Measurements from ENCODE around the gene PRR5L.
A peak's percentile ranks its signal among the peaks of the same experiment; 100 is the strongest.
"Not testable (repeated sequence)": the region's sequence is repeated elsewhere in the genome, so short reads cannot be mapped to it uniquely, and the experiment has no call there.

Gene PRR5L

DNA sequence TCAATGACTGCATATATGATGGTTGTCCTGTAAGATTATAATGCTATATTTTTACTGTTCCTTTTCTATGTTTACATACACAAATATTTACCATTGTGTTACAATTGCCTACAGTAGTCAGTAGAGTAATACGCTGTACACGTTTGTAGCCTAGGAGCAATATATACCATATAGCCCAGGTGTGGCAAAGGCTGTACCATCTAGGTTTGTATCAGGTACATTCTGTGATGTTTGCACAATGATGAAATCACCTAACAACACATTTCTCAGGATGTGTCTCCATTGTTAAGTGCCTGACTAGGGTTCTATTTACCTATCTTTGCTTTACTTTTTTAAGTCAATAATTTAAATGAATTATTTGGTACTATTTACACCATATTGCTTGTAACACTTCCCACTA is 21.9 kb downstream of the PRR5L start:
- DNase-seq (ENCODE audit: low read depth, low spot score) = no peak
- peak overlapping the region; percentile 5 for H3K27ac ChIP-seq

DNA sequence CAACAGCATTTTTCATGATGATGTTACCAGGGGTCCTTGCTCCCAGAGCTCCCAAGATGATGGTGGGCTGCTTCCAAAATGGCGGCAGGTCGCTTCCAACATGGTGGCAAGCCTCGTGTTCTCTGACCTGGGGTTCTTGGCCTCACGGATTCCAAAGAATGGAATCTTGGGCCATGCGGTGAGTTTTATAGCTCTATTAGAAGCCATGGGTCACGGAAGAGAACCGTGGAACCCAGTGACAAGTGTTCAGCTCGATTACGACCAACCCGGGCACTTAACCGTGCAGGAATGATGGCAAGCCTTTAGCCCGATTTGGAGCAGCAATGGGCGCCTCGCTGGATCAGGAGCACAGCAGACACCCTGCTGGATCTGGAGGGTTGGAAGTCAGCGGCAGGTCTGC is 28.9 kb downstream of the PRR5L start:
- DNase-seq (ENCODE audit: low read depth, low spot score) = not testable (repeated sequence)

DNA sequence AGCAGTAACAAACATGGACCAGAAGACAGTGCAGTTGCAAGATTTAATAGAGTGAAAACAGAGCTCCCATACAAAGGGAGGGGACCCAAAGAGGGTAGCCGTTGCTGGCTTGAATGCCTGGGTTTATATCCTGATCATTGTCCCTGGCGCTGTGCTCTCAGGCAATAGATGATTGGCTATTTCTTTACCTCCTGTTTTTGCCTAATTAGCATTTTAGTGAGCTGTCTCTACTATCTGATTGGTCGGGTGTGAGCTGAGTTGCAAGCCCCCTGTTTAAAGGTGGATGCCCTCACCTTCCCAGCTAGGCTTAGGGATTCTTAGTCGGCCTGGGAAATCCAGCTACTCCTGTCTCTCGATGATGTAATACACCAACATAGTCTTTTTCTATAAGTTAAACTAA is 29.3 kb downstream of the PRR5L start:
- not testable (repeated sequence) for H3K27ac ChIP-seq; DNase-seq (ENCODE audit: low read depth, low spot score)

More for the DNA sequence above, 28.9 kb downstream of the PRR5L start:
- H3K27ac ChIP-seq = not testable (repeated sequence)

- no peak overlapping the region for H3K27ac ChIP-seq
- no peak for DNase-seq (ENCODE audit: low read depth, low spot score)
Measured at GRCh38 chr11:36326524-36327419, 30.7 kb downstream of the PRR5L start.

GRCh38 chr11:36328966-36329673 is 33.0 kb downstream of the PRR5L start:
- H3K27ac ChIP-seq = no peak overlapping the region
- DNase-seq (ENCODE audit: low read depth, low spot score) = no peak

- H3K27ac ChIP-seq = no peak overlapping the region
- no peak for DNase-seq (ENCODE audit: low read depth, low spot score)
Measured at GRCh38 chr11:36330411-36330810, 34.3 kb downstream of the PRR5L start.

DNA sequence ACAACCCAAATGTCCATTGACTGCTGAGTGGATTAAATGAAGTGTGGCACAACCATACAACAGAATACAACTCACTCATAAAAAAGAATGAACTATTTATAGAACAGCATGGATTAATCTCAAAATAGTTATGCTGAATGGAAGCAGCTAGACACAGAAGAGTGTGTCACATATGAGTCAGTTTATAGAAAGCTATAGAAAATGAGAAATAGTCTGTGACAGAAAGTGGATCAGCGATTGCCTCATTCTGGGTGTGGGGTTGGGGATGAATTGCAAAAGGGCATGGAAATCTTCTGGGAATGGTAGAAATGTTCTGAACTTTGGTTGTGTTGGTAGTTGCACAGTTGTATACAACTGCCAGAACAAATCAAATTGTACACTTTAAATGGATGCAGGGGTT is 37.4 kb downstream of the PRR5L start:
- peak overlapping the region; percentile 65 for H3K27ac ChIP-seq
- DNase-seq (ENCODE audit: low read depth, low spot score) = peak; percentile 27

DNA sequence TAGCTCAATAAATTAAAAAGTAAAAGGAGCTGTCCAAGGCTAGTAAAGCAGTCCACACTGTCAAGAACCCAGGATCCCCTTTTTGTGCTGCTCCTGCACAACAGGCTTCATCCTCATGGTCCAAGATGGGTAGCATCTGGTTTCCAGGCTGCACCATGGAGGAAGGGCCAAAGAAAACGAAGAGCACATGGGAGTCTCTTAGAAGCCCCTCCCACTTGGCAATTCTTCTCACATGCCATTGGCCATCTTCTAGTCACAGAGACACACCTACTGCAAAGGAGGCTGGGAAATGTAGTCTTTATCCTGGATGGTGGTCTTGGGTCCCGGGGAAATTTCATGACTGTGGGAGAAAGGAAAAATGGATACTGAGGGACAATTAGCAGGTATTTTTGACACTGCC is 37.8 kb downstream of the PRR5L start:
- H3K27ac ChIP-seq = peak overlapping the region; percentile 65
- DNase-seq (ENCODE audit: low read depth, low spot score) = no peak

DNA sequence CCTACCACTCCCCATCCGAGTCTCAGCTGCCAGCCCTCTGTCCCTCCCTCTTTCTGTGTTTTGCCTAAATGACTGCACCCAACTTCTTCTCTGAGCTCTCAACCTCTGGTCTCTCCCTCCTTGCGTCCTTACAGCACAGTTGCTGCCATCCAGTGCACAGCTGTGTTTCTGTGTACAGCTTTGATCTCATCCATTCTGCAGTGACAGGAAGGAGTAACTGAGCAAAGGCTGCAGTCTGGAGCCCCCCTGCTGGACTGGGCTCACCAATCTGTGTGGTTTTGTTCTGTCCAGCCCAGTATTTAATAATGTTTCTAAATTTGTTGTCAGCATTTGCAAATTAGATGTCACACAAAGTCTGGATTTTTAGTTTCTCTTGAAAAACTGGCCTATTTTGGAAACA is 43.8 kb downstream of the PRR5L start:
- DNase-seq (ENCODE audit: low read depth, low spot score) = no peak
- H3K27ac ChIP-seq = no peak overlapping the region

GRCh38 chr11:36340897-36341296 is 44.8 kb downstream of the PRR5L start:
- no peak for DNase-seq (ENCODE audit: low read depth, low spot score)
- H3K27ac ChIP-seq = no peak overlapping the region

DNA sequence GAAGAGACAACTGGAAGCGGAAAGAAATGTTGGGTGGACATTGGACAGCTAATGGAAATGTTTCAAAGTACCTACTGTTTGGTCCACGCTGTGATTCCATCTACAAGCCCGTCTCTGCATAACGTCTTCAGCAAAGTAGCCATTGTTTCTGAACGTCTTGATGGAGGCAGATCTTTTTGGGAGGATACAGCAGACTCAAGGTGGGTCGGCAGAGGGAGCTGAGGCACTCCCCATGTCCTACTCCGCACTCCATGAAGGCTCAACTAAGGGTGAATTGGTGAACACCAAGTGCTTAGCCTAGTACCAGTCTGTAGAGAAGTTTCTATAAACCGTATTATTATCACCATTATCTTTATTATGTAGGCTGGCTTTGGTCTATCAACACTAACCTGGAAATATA is 45.8 kb downstream of the PRR5L start:
- no peak for DNase-seq (ENCODE audit: low read depth, low spot score)
- H3K27ac ChIP-seq = no peak overlapping the region

DNA sequence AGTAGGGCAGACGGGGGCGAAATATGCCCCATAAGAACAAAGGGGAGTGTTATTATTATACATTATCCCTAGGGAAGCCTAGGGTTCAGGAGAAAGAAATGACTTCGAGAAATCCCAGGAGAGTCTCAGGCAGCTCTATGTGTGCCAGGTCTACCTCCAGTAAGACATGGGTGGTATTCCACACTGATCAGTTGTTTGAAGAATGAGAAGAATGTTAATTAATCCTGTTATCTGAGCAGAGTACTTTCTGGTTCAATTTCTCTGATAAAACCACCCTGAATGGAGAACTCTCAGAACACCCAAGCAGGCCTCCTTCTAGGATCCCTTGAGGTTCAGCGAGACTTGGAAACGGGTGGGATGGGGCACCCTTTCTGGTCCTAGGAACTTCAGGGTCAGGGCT is 46.2 kb downstream of the PRR5L start:
- no peak overlapping the region for H3K27ac ChIP-seq
- no peak for DNase-seq (ENCODE audit: low read depth, low spot score)

DNA sequence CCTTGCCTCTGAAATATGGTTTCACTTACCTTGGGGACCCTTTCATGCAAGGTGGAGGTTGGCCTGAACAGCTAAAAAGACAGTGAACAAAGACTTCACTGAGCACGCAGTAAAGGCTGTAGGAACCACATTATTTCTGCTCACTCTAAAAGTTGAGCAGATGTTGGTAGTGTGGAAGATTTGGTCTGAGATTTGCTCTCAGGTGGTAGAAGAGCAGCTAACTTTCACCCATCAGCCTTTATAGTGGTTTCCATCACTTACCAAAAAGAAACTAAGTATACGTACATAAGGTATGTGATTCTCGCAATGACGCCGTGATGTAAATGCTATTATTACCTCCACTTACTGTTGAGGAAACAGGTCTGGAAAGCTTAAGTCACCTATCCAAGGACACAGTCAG is 47.3 kb downstream of the PRR5L start:
- DNase-seq (ENCODE audit: low read depth, low spot score) = no peak
- no peak overlapping the region for H3K27ac ChIP-seq

DNA sequence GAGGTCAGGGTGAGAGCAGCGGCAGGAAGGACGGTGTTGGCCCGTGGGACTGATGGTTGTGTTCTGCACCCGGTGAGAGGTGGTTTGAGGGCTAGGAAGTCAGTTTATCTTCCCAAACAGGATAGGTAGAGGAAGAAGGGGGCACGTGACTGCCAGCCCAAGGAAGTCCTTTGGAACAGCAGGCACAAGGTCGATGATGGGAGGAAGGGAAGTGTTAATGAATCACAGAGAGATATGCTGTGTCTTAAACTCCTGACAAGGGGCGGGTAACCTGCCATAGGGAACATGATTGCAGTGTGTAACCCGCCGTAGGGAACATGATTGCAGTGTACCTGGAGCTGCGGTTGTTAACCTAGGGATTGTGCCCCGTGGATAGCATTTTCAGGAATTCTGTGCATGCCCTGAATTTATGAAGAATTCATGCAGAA is 49.0 kb downstream of the PRR5L start:
- no peak overlapping the region for H3K27ac ChIP-seq
- no peak for DNase-seq (ENCODE audit: low read depth, low spot score)

DNA sequence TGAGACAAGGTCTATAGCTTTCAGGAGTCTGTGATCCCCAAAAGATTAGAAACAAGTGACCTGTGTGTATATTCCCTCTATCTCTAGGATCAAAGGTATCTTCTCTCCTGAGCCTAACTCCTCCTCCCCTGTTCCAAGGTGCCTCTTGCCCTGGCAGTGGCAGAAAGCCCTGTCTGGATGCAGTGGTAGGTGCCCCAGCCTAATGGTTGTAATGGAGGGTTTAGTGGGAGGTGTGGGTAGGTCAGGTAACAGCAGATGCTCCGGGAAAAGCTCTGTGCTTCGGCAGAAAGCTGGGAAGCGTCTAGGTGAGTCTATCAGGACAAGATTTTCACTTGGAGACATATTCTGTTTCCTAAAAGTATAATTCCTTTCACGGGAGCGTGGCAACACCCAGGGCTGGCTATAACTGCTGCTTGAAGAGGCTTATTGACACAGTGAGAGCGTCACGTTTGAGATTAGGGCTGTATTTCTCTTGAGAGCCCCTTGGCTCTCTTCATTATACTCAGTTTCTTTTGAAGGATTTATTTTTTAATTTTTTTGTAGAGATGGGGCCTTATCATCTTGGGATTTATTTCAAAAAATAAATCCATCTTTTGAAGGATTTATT is 49.5 kb downstream of the PRR5L start:
- DNase-seq (ENCODE audit: low read depth, low spot score) = no peak

DNA sequence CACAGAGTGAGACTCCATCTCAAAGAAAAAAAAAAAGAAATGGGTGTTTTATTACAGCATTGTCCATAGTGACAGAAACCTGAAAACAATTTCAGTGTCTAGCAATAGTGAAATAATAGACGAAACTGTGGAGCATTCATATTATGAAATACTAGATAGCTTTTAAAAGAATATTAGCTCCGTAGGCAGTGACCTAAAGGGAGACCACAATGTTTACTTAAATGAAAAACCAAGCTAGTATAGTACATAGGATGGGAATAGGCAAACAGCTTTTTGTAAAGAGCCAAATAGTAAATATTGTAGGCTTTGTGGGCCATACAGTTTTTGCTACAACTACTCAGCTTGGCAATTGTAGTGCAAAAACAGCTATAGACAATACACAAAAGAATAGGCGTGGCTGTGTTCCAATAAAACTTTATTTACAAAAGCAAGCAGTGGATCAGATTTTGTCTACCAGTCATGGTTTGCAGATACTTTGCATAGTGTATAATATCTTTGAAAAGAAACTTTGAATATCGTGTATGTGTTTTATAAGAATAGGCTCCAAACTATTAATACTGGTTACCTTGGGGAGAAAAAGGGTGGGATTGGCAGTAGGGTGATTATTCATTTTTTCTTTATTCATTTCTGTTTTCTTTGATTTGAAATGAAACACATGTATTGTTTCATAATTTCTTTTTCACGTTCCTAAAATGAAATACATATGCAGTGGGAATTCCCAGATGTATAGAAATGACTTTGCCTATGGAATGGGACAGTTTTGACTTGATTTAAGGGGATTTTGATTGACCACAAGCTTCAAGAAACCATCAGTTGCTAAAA is 50.7 kb downstream of the PRR5L start:
- no peak for DNase-seq (ENCODE audit: low read depth, low spot score)
- no peak overlapping the region for H3K27ac ChIP-seq

More for the DNA sequence above, 49.5 kb downstream of the PRR5L start:
- no peak overlapping the region for H3K27ac ChIP-seq

- H3K27ac ChIP-seq = no peak overlapping the region
- no peak for DNase-seq (ENCODE audit: low read depth, low spot score)
Measured at GRCh38 chr11:36347384-36347906, 51.4 kb downstream of the PRR5L start.

DNA sequence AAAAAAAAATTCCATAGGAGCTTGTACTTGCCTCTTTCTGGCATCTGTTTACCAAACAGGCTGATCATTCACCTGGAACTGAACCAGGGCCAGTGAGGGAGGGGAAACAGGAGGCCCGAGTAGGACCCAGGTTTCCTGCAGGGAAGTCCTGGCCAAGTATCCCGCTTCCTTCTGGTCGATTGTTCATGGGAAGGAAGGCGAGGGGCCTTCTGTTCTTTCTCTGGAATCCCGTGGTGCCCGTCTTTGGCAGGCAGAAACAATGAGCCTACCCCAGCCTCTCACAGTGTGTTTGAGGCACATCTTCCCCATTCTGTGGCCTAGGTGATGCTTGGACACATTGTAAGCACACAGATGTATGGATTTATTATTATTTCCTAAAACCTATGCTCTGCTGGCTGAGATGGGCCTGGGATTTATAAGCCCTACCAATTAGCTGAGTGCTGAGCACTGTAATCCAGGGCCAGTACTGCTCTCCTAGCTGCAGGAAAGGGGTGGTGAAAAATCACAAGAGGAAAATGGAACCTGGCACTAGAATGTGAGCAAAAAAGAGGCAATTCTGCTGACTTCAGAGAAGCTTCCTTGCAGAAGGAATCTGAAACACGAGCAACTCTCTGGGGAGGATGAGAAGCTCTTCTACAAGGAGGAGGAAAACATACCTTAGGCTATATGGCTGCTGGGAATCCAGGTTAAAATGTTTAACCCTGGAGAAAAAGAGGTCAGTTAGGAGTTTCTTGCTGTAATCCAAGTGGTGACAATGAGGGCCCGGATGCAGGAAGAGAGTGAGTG is 53.5 kb downstream of the PRR5L start:
- DNase-seq (ENCODE audit: low read depth, low spot score) = no peak
- no peak overlapping the region for H3K27ac ChIP-seq

DNA sequence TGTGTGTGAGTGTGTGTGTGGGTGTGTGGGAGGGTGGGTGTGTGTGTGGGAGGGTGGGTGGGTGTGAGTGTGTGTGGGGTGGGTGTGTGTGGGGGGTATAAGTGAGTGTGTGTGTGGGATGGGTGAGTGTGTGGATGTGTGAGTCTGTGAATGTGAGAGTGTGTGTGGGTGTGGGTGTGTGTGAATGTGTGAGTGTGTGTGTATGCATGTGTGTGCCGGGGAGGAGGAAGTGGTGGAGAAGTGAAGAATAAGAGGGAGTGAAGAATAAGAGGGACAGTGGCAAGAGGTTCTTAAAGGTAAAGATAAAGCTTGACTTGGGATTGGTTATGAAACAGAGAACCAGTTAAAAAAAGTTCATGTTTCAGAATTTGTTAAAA is 54.0 kb downstream of the PRR5L start:
- DNase-seq (ENCODE audit: low read depth, low spot score) = no peak
- H3K27ac ChIP-seq = no peak overlapping the region
